AG09309 (cell line): ENCODE data around the gene ANO6.

Experiments
- DNase-seq: peaks from one replicate; pipeline ENCODE4 v3.0.0-alpha.2; 2010; ENCODE audit warnings: low read depth
- H3K4me3 ChIP-seq: 2 replicates; pipeline ENCODE4 v1.5.1; 2011; ENCODE audit warnings: mild to moderate bottlenecking, low read depth, low read length, moderate library complexity; ENCODE audit not compliant: control insufficient read depth
- CTCF ChIP-seq: IDR thresholded peaks from 2 replicates; pipeline ENCODE4 v1.5.1; 2011; ENCODE audit warnings: mild to moderate bottlenecking, low read depth, low read length, inconsistent platforms; ENCODE audit not compliant: insufficient read depth, control insufficient read depth; ENCODE audit errors: missing control alignments

ANO6 gene

GRCh38 chr12:45209784-45210183 is 6.1 kb upstream of the ANO6 start:
- no peak for TF ChIP-seq CTCF
- no peak for DNase-seq
- no peak overlapping the region for H3K4me3 ChIP-seq

DNA sequence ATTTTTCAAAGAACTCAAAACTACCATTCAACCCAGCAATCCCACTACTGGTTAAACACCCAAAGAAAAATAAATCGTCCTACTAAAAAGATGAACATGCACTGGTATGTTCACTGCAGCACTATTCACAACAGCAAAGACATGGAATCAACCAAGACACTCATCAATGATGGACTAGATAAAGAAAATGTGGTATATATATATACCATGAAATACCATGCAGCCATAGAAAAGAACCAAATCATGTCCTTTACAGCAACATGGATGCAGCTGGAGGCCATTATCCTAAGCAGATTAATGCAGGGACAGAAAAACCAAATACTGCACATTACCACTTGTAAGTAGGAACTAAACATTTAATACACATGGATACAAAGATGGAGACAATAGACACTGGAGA is 3.8 kb upstream of the ANO6 start:
- H3K4me3 ChIP-seq, result no peak overlapping the region
- TF ChIP-seq CTCF, result no peak
- no peak for DNase-seq

GRCh38 chr12:45213107-45213506 is 2.8 kb upstream of the ANO6 start:
- no peak overlapping the region for H3K4me3 ChIP-seq
- no peak for DNase-seq

DNA sequence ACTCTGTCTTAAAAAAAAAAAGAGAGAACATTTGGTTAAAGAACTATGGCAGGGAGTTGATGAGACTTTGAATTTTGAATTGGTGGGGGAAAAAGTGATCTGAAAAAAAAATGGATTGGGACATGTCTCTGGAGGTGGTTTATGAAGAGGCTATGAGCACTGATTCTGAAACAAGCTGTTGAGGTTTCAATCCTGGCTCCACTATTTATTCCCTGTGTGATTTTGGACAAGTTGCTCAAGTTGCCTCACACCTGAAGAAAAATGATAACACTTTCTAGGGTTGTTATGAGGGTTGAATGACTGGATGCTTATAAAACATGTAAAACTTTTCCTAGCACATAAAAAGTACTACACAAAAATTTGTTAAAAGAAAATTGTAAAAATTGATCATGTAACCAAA is 1.8 kb upstream of the ANO6 start:
- no peak overlapping the region for H3K4me3 ChIP-seq
- no peak for DNase-seq
- no peak for TF ChIP-seq CTCF

More at GRCh38 chr12:45213107-45213506, 2.8 kb upstream of the ANO6 start:
- TF ChIP-seq CTCF, result no peak

GRCh38 chr12:45214749-45215418 is 1.0 kb upstream of the ANO6 start:
- H3K4me3 ChIP-seq, result peak overlapping the region; percentile 75
- no peak for TF ChIP-seq CTCF
- no peak for DNase-seq

- DNase-seq, result no peak
- peak overlapping the region; percentile 75 for H3K4me3 ChIP-seq
- peak; percentile 43 for TF ChIP-seq CTCF
These were observed 511 bp downstream of the ANO6 start for GRCh38 chr12:45216230-45216982.
